ENCODE data around the gene KRTAP1-4. TPM values are rescaled to one million over a fixed set of nuclear protein-coding genes. Genes with fewer than 3 reads are reported as not detected.
"Not testable (repeated sequence)": the region's sequence is repeated elsewhere in the genome, so short reads cannot be mapped to it uniquely, and the experiment has no call there.

KRTAP1-4 gene
- total RNA-seq, 1 experiment from 2014 or later: not detected

DNA sequence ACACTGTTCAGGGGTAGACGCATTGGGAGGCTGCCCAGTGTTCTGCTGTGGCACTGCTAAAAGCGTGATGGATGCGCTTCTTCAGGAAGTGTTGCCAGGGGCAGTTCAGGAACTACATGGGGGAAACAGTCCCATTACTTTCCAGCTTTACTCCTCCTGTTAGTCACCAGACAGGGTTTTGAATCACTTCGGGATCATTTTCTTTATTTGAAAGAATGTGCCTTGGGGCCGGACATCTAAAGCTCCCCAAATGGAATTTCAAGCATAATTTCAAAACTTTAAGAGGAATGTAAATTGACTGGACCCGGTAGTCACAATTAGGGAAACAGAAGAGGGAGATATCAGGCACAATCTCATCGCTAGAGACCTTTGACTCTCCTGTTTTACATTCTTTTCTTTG lies 18.4 kb upstream of the KRTAP1-4 start:
- DNase-seq (ENCODE audit: low spot score): no peak

DNA sequence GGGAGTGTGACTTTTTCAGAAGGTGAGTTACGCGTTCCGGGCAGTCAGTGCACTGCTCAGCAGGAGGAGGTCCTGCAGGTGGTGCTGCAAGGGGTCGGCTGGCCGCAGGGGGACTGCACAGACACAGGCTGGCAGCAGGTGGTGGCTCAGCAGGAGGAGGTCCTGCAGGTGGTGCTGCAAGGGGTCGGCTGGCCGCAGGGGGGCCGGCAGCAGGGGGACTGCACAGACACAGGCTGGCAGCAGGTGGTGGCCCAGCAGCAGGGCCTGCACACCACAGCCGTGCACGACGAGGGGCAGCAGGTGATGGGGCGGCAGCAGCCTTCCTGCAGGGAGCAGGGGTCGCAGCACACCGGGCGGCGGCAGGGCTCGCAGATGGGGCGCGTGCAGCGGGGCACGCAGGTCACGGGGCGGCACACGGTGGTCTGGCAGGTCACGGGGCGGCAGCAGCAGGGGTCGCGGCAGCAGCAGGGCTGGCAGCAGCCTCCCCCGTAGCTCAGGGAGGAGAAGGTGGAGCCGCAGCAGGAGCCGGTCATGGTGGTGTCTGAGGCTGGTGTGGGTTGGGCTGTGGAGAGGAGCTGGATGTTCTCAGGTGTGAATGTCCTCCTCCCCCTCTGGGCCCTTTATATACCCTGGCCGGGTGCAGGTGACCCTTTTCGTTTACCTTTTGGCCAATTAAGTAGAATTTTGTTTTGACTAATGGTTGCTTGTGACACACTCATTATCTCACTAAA lies 16.9 kb upstream of the KRTAP1-4 start, which contains the start of gene KRTAP2-1:
TSS of gene KRTAP2-1 (minus strand) at position 582 of the 731 bp plus-strand sequence. CDS start at position 533, 49 bp downstream.
- DNase-seq (ENCODE audit: low spot score): not testable (repeated sequence)

DNA sequence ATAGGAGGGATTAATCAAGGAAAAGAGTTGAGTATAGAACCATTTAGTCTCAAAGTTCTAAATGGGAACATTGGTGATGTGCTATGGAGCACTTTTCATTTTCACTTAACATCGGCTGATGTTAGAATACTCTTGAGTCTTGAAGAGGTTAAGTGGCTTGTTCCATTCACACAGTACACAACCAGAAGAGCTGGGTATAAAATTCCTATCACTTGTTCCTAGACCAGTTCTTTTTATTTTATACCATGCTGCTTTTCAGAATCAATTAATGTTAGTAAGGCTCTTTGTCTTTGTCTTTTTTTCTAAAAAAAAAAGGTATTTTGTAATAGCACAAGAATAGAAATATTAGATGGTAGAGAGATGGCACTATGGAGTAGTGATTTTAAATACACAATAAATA lies 13.0 kb upstream of the KRTAP1-4 start:
- DNase-seq (ENCODE audit: low spot score): no peak

DNA sequence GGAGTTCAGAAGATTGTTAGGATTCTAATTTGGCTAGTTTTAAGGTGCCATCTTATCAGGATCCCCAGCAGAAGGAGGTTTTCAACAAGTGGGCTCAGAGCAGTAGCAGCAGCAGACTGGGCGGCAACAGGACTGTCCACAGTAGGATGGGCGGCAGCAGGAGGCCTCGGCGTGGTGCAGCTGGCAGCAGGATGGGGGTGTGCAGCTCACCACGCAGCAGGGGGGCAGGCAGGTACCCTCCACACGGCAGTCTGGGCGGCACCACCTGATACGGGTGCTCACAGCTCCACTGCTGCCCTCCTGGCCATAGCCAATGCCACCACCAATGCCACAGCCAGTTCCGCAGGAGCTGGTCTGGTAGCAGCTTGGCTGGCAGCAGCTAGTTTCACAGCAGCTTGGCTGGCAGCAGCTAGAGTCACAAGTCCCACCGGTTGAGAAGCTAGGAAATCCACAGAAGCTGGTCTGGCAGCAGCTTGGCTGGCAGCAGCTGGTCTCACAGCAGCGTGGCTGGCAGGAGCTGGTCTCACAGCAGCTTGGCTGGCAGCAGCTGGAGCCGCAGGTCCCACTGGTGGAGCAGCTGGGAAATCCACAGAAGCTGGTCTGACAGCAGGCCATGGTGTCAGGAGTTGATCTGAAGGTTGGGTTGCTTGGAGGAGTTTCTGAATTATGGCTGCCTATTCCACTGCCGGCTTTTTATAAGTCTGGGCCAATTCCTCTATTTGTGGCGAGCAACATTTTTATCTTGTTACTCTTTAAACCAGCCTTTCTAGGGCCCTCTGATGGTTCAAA lies 11.0 kb upstream of the KRTAP1-4 start, which contains the start of gene KRTAP1-1:
TSS of gene KRTAP1-1 (minus strand) at position 668 of the 789 bp plus-strand sequence. CDS start at position 615, 53 bp downstream.
- peak; percentile 21 for DNase-seq (ENCODE audit: low spot score)

DNA sequence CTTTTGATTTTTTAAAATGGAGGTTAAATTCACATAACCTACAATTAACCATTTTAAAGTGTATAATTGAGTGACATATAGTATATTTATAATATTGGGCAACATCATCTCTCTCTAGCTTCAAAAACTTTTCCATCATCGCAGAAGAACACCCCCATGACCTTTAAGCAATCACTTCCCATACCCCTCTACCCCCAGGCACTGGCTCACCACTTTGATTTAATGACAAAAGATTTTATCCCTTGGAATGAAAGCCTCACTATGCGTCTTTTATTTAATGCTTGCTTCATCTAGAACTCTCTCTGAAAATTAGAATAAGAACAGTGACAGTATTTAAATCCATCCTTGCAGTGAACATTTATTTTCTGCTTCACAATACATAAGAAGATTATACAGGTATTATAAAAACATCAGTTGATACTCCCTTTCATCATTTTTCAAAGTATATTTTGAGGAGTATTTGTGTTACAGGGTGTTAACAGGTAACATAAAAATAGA lies 7.9 kb upstream of the KRTAP1-4 start:
- no peak for DNase-seq (ENCODE audit: low spot score)

DNA sequence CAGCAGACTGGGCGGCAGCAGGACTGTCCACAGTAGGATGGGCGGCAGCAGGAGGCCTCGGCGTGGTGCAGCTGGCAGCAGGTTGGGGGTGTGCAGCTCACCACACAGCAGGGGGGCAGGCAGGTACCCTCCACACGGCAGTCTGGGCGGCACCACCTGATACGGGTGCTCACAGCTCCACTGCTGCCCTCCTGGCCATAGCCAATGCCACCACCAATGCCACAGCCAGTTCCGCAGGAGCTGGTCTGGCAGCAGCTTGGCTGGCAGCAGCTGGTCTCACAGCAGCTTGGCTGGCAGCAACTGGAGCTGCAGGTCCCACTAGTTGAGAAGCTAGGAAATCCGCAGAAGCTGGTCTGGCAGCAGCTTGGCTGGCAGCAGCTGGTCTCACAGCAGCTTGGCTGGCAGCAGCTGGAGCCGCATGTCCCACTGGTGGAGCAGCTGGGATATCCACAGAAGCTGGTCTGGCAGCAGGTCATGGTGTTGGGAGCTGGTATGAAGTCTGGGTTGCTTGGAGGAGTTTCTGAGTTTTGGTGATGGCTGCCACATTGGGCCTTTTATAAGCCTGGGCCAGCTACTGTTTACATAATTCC lies 4.4 kb upstream of the KRTAP1-4 start, which contains the start of gene KRTAP1-3:
TSS of gene KRTAP1-3 (minus strand) at position 529 of the 590 bp plus-strand sequence. CDS start at position 476, 53 bp downstream.
- DNase-seq (ENCODE audit: low spot score): not testable (repeated sequence)

DNA sequence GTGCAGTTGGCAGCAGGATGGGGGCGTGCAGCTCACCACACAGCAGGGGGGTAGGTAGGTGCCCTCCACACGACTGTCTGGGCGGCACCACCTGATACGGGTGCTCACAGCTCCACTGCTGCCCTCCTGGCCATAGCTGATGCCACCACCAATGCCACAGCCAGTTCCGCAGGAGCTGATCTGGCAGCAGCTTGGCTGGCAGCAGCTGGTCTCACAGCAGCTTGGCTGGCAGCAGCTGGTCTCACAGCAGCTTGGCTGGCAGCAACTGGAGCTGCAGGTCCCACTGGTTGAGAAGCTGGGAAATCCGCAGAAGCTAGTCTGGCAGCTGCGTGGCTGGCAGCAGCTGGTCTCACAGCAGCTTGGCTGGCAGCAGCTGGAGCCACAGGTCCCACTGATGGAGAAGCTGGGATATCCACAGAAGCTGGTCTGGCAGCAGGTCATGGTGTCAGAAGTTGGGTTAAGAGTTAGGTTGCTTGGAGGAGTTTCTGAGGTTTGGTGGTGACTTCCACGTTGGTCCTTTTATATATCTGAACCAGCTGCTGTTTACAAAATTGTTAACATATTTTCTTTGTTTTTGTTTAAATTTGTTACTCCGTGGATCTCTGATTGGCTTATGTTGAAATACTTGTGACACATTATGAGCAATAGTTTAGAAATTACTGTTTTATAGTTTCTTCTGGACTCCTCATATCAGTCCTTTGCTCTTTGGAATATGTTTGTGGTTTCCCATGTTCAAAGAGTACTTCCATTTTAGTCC lies 3.1 kb downstream of the KRTAP1-4 start, which contains the start of gene KRTAP1-5:
TSS of gene KRTAP1-5 (minus strand) at position 494 of the 757 bp plus-strand sequence. CDS start at position 441, 53 bp downstream.
- DNase-seq (ENCODE audit: low spot score): no peak

DNA sequence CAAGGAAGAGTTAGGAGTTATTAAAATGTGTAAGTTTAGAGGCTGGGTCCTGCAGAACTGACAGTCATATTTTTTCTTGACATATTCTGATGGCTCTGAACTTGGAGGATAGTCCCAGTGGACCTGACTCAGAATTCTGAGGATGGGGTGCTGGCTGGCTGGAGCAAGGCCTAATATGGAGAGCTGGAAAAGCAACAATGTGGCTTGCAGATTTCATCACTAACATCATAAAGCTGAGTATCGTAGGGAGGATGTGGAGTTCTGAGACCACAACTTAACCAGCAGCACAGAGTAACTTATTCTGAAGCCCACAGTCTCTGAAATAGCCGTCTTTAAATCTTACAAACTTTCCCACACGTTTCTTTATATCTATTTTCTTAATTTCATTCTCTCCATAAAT lies 5.3 kb downstream of the KRTAP1-4 start:
- no peak for DNase-seq (ENCODE audit: low spot score)

DNA sequence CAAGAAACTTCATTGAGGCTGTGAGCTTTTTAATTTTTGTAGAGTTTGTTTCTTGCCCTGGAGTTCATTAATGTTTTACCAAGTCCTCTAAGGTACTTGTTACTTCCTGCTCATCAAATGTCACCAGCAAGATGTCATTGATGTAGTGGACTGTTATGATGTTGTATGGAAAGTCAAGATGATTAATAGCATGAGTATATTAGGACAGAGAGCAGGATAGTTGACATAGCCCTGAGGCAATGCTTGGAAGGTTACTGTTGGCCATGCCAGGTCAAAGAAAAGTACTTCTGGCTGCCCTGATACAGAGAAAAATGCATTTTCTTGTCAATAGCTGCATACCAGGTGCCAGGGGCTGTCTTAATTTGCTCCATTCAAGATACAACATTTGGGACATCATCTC lies 9.7 kb downstream of the KRTAP1-4 start:
- DNase-seq (ENCODE audit: low spot score): no peak

DNA sequence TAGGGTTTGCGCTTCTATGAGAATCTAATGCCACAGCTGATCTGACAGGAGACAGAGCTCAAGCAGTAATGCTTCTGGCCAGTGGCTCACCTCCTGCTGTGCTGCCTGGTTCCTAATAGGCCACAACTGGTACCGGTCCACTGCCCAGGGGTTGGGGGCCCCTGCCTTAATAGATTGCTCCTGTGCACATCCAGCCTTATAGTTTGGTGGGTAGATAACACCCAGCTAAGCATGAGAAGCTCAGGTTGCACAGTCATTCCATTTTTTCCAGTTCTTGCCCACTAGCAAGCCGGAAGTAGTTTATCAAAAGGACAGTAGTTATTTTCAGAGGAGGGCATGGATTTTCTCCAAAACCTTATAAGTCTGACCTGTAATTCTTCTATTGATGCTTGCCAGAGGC lies 10.6 kb downstream of the KRTAP1-4 start:
- DNase-seq (ENCODE audit: low spot score): no peak

DNA sequence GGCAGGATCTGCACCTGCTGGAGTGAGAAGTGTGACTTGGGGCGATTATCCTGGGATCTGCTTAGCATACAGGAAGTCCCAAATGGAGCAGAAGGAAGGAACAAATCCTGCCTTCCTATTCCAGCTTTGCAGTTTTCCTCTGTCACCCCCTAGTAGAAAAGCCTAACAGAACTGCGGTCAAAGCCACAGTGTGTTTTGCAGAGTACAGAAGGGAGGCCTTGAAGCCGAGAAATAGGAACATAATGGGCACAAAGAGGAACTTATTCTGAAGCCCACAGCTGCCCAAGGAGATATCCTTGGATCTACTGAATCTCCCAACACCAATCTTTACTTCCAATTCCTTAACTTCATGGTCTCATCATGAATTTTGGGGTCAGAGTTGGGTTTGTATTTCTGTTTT lies 11.5 kb downstream of the KRTAP1-4 start:
- no peak for DNase-seq (ENCODE audit: low spot score)

DNA sequence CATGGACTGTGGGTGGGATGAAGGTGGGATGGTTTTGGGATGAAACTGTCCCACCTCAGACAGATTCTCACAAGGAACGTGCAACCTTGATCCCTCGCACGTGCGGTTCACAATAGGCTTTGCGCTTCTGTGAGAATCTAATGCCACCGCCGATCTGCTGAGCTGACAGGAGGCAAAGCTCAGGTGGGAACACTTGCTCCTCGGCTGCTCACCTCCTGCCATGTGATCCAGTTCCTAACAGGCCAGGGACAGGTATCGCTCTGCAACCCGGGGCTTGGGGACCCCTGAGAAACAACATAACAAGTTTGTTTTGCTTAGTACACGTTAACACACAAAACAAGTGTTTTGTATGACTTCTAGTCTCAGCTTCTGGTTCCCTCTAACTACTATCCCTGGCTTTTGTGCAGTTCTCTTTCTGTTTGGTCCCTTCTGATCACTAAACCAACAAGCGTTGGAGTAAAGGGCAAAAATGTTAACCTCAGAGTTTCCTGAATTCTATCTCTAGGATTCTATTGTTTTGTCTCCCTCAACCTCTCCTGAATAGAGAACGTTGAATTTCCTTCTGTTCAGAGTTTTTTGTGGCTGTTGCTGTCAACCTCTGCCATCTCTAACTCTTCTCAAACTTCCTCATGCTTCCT lies 13.3 kb downstream of the KRTAP1-4 start:
- DNase-seq (ENCODE audit: low spot score): no peak

DNA sequence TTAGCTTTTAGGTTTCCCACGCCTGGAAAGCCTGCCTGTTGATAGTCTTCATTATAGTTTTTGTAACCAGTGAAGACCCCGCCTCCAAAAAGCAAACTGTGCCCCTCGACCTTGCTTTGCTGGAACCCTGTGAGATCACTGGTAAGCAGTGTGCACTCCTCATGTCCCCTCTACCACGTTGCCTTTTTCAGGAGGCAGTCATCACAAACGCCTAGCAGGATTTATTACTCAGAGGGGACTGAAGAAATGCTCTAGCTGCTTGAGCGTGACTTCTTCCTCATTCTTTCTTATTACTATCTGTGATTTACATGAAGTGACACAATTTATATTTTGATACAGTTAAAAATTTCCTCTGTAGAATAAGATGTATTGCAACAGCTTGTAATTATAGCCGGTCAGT lies 14.5 kb downstream of the KRTAP1-4 start:
- DNase-seq (ENCODE audit: low spot score): no peak

DNA sequence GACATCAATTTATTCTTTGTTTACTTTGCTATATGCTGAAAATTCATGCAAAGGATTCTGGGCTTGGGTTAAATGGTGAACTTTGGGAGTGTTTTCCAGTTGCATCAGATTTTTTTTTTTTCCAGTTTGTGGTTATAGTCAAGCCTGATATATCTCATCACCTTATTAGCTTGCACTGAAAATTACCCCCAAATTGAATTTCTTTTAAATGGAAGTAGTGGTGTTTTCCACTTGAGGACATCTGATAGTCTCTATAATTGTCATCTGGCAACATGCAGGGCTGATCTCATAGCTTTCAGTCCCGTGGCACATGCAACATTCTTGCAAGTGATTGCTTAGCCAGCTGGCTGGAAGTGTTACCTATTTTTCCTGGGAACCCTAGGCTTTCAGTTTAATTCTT lies 16.4 kb downstream of the KRTAP1-4 start:
- no peak for DNase-seq (ENCODE audit: low spot score)

DNA sequence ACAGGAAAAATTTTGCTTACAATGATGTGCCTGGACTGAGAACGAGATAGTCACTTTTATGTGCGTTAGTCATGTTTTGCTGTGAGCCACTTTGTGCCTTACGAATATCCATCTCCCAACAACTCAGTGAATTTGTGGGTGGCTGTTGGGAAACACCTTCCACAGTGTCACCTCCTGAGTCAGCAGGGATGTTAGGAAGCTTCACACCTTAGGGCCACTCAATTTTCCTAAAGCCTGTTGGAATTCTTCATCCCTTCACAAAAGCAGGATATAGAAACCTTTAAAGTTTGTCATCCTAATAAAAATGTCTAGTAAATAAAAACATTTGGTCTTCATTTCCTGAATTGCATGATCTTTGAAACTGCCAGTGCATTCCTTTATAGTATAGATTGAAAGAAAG lies 16.8 kb downstream of the KRTAP1-4 start:
- DNase-seq (ENCODE audit: low spot score): no peak

DNA sequence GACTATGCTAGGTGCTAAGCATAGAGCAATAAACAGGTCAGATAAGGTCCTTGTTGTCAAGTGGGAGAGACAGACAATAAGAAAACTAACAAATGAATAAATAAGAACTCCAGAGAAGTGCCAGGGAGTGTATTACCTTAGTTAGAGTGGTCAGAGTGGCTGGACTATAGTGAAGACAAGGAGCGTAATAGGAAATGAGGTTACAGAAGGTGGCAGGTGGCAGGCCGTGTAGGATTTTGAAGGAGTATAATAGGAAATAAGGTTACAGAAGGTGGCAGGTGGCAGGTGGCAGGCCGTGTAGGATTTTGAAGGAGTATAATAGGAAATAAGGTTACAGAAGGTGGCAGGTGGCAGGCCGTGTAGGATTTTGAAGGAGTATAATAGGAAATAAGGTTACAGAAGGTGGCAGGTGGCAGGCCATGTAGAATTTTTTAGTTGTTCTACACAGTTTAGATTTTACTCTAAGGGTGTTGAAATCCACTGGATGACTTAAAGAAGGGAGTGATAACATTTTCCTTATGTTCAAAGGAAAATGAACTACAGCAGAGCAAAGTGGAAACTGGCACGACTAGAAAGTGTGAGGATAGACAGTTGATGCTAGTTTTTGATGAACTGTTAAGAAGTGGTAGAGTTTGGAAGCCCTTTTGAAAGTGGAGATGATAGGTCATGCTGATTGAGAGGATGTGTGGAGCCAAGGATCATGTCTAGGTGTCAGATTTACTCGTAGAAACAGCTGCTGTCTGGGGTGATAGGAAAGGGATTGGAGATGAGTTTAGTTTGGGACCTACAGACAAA lies 17.5 kb downstream of the KRTAP1-4 start:
- DNase-seq (ENCODE audit: low spot score): no peak

DNA sequence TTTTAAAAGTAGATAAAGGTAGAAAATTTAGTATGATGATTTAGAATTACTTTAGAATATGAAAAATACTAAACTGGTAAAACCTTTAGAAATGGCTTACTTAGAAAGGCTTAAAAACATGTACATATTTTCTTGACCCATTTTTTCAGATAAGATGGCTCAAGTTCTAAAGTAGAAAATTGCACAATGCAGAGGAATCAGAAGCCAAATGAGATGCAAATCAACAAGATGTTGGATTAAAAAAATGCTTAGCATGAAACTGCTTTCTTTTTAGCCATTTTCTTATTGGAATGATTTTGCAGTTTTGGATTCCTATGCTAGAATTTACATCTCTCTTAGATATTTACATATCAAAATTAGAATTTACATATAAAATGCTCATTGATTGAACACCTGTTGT lies 19.6 kb downstream of the KRTAP1-4 start:
- DNase-seq (ENCODE audit: low spot score): no peak

DNA sequence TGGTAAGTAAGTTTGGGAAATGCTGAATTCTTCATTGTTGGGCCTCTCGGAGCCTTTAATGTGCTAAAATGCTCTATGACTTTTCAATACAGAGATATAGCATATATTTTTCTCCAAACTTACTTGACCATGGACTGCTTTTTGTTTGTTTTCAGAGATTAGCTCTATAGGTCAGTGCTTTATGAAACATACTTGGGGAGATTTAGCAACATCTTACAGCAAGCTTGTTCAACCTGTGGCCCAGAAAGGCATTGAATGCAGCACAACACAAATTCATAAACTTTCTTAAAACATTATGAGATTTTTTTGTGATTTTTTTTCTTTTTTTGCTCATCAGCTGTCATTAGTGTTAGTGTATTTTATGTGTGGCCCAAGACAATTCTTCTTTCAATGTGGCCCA lies 20.1 kb downstream of the KRTAP1-4 start:
- no peak for DNase-seq (ENCODE audit: low spot score)

DNA sequence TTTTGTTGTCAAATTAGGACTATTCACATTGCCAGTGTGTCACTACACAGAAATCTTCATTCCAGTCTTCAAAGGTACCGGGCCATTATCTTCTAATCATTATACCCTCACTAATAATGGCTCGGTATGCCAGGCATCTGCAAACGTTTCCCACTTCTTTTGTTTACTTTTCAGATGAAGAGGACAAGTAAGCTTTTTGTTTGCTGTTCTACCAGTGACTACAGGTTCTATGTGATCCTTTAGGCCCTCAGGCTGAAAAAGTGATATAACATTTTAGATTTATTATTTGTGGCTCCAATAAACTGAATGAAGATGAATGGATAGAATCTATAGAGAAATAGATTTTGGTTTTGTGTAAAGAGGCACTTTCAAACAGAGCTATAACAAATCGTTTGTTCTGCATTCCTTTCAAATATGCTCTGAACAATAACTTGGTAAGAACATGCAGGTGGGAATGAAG lies 20.7 kb downstream of the KRTAP1-4 start:
- peak; percentile 51 for DNase-seq (ENCODE audit: low spot score)

DNA sequence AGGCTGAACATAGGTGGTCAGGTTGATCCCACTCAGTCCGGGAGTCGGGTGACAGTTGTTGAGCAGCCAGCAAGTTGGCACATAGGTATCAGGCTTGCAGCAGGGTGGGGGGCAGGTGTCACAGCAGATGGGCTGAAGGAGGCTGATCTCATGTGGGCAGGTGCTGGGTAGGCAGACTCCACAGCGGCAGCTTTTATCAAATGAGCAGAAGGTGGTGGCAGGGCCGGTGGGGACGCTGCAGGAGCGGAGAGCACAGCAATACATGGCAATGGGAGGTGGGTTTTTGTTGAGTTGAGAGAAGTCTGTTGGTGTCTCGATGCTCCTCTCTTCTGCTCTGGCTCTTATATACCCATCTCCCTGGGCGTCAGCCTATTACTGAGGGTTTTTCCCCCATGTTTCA lies 21.2 kb downstream of the KRTAP1-4 start, which contains the start of gene KRTAP3-1:
TSS of gene KRTAP3-1 (minus strand) at position 318 of the 400 bp plus-strand sequence. CDS start at position 264, 54 bp downstream.
- no peak for DNase-seq (ENCODE audit: low spot score)
